HG03439 (cell line): ENCODE measurements around the gene RBM22.
"Not testable (repeated sequence)": the region's sequence is repeated elsewhere in the genome, so short reads cannot be mapped to it uniquely, and the experiment has no call there.

Experiments used
- ATAC-seq: cut with Tn5 transposase; IDR thresholded peaks from one replicate; pipeline ENCODE4 v1.9.1; 2021; ENCODE audit warnings: mild to moderate bottlenecking, moderate library complexity; ENCODE audit not compliant: unreplicated experiment

RBM22 gene

GRCh38 chr5:150700594-150701377 is at the start of gene RBM22:
Gene RBM22, minus strand, starts transcription at chr5:150701062. Its CDS starts 77 bp downstream, at chr5:150700985.
- peak; percentile 96 for ATAC-seq

GRCh38 chr5:150750469-150750868 is 49.6 kb upstream of the RBM22 start:
- no peak for ATAC-seq

- ATAC-seq, result not testable (repeated sequence)
Observed at GRCh38 chr5:150743142-150743488, 42.3 kb upstream of the RBM22 start.

GRCh38 chr5:150742455-150743141 is 41.7 kb upstream of the RBM22 start:
- ATAC-seq, result not testable (repeated sequence)

GRCh38 chr5:150740992-150741391 is 40.1 kb upstream of the RBM22 start:
- ATAC-seq, result no peak

- ATAC-seq, result no peak
Observed at GRCh38 chr5:150738862-150739261, 38.0 kb upstream of the RBM22 start.

- peak; percentile 75 for ATAC-seq
Observed at GRCh38 chr5:150734579-150735384, 33.9 kb upstream of the RBM22 start.

GRCh38 chr5:150731669-150732242 is 30.9 kb upstream of the RBM22 start:
- no peak for ATAC-seq

GRCh38 chr5:150729859-150730258 is 29.0 kb upstream of the RBM22 start:
- no peak for ATAC-seq

GRCh38 chr5:150723845-150724244 is 23.0 kb upstream of the RBM22 start:
- no peak for ATAC-seq

- ATAC-seq, result no peak
Observed at GRCh38 chr5:150710165-150710564, 9.3 kb upstream of the RBM22 start.

- ATAC-seq, result no peak
Observed at GRCh38 chr5:150706776-150707390, 6.0 kb upstream of the RBM22 start.

- no peak for ATAC-seq
Observed at GRCh38 chr5:150703762-150704161, 2.9 kb upstream of the RBM22 start.

GRCh38 chr5:150700246-150700593 is 642 bp downstream of the RBM22 start:
- no peak for ATAC-seq

- no peak for ATAC-seq
Observed at GRCh38 chr5:150694612-150695011, 6.2 kb downstream of the RBM22 start.

- no peak for ATAC-seq
Observed at GRCh38 chr5:150692276-150692675, 8.6 kb downstream of the RBM22 start.

GRCh38 chr5:150690760-150691159 is 10.1 kb downstream of the RBM22 start:
- no peak for ATAC-seq

- no peak for ATAC-seq
Observed at GRCh38 chr5:150689120-150689519, 11.7 kb downstream of the RBM22 start.

- no peak for ATAC-seq
Observed at GRCh38 chr5:150676578-150676977, 24.3 kb downstream of the RBM22 start.

- ATAC-seq, result no peak
Observed at GRCh38 chr5:150675069-150675468, 25.8 kb downstream of the RBM22 start.

GRCh38 chr5:150674341-150674821 is 26.5 kb downstream of the RBM22 start:
- ATAC-seq, result no peak
